ENCODE measurements around the gene PRKN.

GRCh38 chr6:161480421-161481155, 1247.0 kb downstream of the PRKN start:
- TF ChIP-seq CTCF (conservative IDR thresholded peaks at IDR 0.05 in 1 of 2, IDR thresholded peaks at IDR 0.05 in 1 of 2; ENCODE audit: low read depth in 1 of 2, low read length in 2 of 2), result no peak
- TF ChIP-seq EZH2 (IDR thresholded peaks at IDR 0.05; ENCODE audit: low read length, missing control alignments), result no peak

All from fibroblast of lung (primary cell).